Liver (tissue), 9 donors: Measurements from ENCODE around the gene LSM11. TPM values are rescaled to one million over a fixed set of nuclear protein-coding genes. Genes with fewer than 3 reads are reported as not detected.

Experiments
- DNase-seq: peaks from one replicate; pipeline ENCODE4 v3.0.0-alpha.2; 2017; ENCODE audit warnings: low spot score
- H3K27ac ChIP-seq, 2 donors: one replicate each; pipeline ENCODE4 v1.7.0; 2013; ENCODE audit warnings: inconsistent platforms in 2 of 2, low read length in 2 of 2, control low read depth in 1 of 2, low read depth in 1 of 2, mild to moderate bottlenecking in 1 of 2
- H3K27me3 ChIP-seq, 4 donors: one replicate each; pipeline versions ENCODE4 v1.6.1 to v1.7.0; 2013; ENCODE audit warnings: low read length in 3 of 4, inconsistent platforms in 1 of 4, mild to moderate bottlenecking in 1 of 4, moderate library complexity in 1 of 4; ENCODE audit not compliant: control insufficient read depth in 4 of 4, insufficient read depth in 4 of 4
- H3K36me3 ChIP-seq, 4 donors: one replicate each; pipeline versions ENCODE4 v1.6.1 to v1.7.0; 2013; ENCODE audit warnings: low read length in 3 of 4, mild to moderate bottlenecking in 3 of 4, low read depth in 1 of 4, moderate library complexity in 1 of 4; ENCODE audit not compliant: control insufficient read depth in 4 of 4, insufficient read depth in 3 of 4
- H3K4me1 ChIP-seq, 4 donors: one replicate each; pipeline versions ENCODE4 v1.6.1 to v1.7.0; 2013; ENCODE audit warnings: low read length in 3 of 4, mild to moderate bottlenecking in 3 of 4, moderate library complexity in 1 of 4; ENCODE audit not compliant: control insufficient read depth in 4 of 4, insufficient read depth in 4 of 4
- H3K4me3 ChIP-seq, 3 donors: one replicate each; pipeline versions ENCODE4 v1.6.1 to v1.7.0; 2013; ENCODE audit warnings: low read length in 3 of 3, control low read depth in 1 of 3, low read depth in 1 of 3, mild to moderate bottlenecking in 1 of 3
- H3K9ac ChIP-seq, 2 donors: one replicate each; pipeline ENCODE4 v1.7.0; 2013; ENCODE audit warnings: low read length in 2 of 2, mild to moderate bottlenecking in 2 of 2, moderate library complexity in 2 of 2, control low read depth in 1 of 2, low read depth in 1 of 2
- H3K9me3 ChIP-seq, 4 donors: one replicate each; pipeline versions ENCODE4 v1.6.1 to v1.7.0; 2013; ENCODE audit warnings: low read length in 3 of 4; ENCODE audit not compliant: control insufficient read depth in 4 of 4
- EGR1 ChIP-seq, 2 donors: IDR thresholded peaks; 2 replicates each; pipeline ENCODE4 v1.6.1; 2016 to 2018; ENCODE audit warnings: antibody characterized with exemption in 2 of 2, low read depth in 2 of 2
- FOXA1 ChIP-seq: IDR thresholded peaks from 2 replicates; pipeline ENCODE4 v1.6.1; 2016; ENCODE audit warnings: antibody characterized with exemption
- FOXA2 ChIP-seq: IDR thresholded peaks from 2 replicates; pipeline ENCODE4 v1.6.1; 2016; ENCODE audit warnings: antibody characterized with exemption
- GABPA ChIP-seq, 2 donors: IDR thresholded peaks in 1 of 2; conservative IDR thresholded peaks in 1 of 2; 2 replicates each; pipeline ENCODE4 v1.6.1; 2016; ENCODE audit warnings: antibody characterized with exemption in 2 of 2, mild to moderate bottlenecking in 1 of 2, moderate library complexity in 1 of 2
- HNF4A ChIP-seq, 2 donors: conservative IDR thresholded peaks; 2 replicates each; pipeline ENCODE4 v1.6.1; 2016; ENCODE audit warnings: antibody characterized with exemption in 2 of 2, mild to moderate bottlenecking in 2 of 2
- HNF4G ChIP-seq: IDR thresholded peaks from 2 replicates; pipeline ENCODE4 v1.6.1; 2016; ENCODE audit warnings: antibody characterized with exemption
- JUND ChIP-seq, 2 donors: IDR thresholded peaks; 2 replicates each; pipeline ENCODE4 v1.6.1; 2016; ENCODE audit warnings: antibody characterized with exemption in 2 of 2
- NR2F2 ChIP-seq: IDR thresholded peaks from 2 replicates; pipeline ENCODE4 v1.6.1; 2016; ENCODE audit warnings: antibody characterized with exemption
- RAD21 ChIP-seq, 2 donors: IDR thresholded peaks; 2 replicates each; pipeline ENCODE4 v1.6.1; 2016; ENCODE audit warnings: antibody characterized with exemption in 2 of 2, mild to moderate bottlenecking in 2 of 2
- RXRA ChIP-seq, 2 donors: IDR thresholded peaks; 2 replicates each; pipeline ENCODE4 v1.6.1; 2017 to 2018; ENCODE audit warnings: antibody characterized with exemption in 2 of 2, mild to moderate bottlenecking in 1 of 2
- SP1 ChIP-seq: IDR thresholded peaks from 2 replicates; pipeline ENCODE4 v1.6.1; 2018; ENCODE audit warnings: antibody characterized with exemption, mild to moderate bottlenecking
- TAF1 ChIP-seq: conservative IDR thresholded peaks from 2 replicates; pipeline ENCODE4 v1.6.1; 2016; ENCODE audit warnings: antibody characterized with exemption, mild to moderate bottlenecking
- YY1 ChIP-seq: IDR thresholded peaks from 2 replicates; pipeline ENCODE4 v1.6.1; 2016; ENCODE audit warnings: antibody characterized with exemption, mild to moderate bottlenecking
- WGBS: extraction: QIAGEN DNeasy Blood & Tissue Kit; methylation state at CpG from one replicate; pipeline ENCODE4 v1.1.7; 2013; 5-methylcytosine and 5-hydroxymethylcytosine counted together
- polyA plus RNA-seq, 2 donors: library from polyadenylated mRNA; stranded (reverse) in 1 of 2; unstranded in 1 of 2; fragments of 200-250 nt in 1 of 2; fragments of >200 nt in 1 of 2; fragmentation: Nextera tagmentation in 1 of 2; extraction: Ambion mirVana in 1 of 2; gene quantifications; one replicate each; pipeline versions ENCODE4 v1.2.1 to v1.2.3, GENCODE V29; 2013 to 2015
- total RNA-seq, 2 donors: library from RNA; depleted of rRNA; stranded (reverse); fragments of >200 nt; gene quantifications; one replicate each; pipeline ENCODE4 v1.2.3, GENCODE V29; 2014
- TF ChIP-seq, protein P1 (sequence below): fragments of 150-350 bp; IDR thresholded peaks from 2 replicates; pipeline ENCODE4 v1.5.1; 2017; ENCODE audit warnings: improper control_type of control experiment, low read depth, low read length; ENCODE audit not compliant: missing input control
- TF ChIP-seq, protein P2 (sequence below): IDR thresholded peaks from 2 replicates; pipeline ENCODE4 v1.6.1; 2016; ENCODE audit warnings: antibody characterized with exemption, mild to moderate bottlenecking
- TF ChIP-seq, protein P3 (sequence below): IDR thresholded peaks from 2 replicates; pipeline ENCODE4 v1.6.1; 2016; ENCODE audit warnings: antibody characterized with exemption
- TF ChIP-seq, protein P4 (sequence below): IDR thresholded peaks from 2 replicates; pipeline ENCODE4 v1.6.1; 2016; ENCODE audit warnings: antibody characterized with exemption
- donor health status: healthy.
- donor health status: healthy.
- donor health status: healthy.
- donor health status: healthy.
- donor health status: healthy.

LSM11 gene
- total and polyA plus RNA-seq, 4 donors, result 0.42 to 4.0 (median 1.2) TPM

DNA sequence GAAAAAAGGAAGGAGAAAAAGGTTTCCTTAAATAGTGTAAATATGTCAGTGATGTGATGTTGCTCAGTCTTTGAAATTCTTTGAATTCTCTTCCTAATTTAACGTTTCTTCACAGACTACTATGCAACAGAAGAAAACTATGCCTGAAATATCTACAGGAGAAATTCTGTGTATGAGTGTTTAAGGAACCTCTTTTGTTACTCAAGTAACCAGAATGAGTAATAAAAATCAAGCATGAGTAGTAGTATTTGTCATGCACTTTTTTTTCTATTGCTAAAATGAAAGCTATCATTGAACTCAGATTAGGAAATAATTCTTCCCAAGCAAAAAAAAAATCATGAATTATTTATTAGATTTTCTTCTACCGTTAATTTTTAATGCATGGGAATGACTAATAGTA, 32.6 kb upstream of the LSM11 start:
- Histone ChIP-seq H3K4me3 (no peak overlapping the region), H3K36me3 (no peaks in the 10 kb centered on the region), H3K9me3 (no peaks in the 10 kb centered on the region), H3K27me3 (no peaks in the 10 kb centered on the region), H3K27ac (no peak overlapping the region), H3K4me1 (no peaks in the 10 kb centered on the region), H3K9ac (no peak overlapping the region)
- WGBS, result 78% methylated on average over 2 of the region's 2 CpGs
- DNase-seq, result no peak
- TF ChIP-seq HNF4A (conservative IDR thresholded peaks at IDR 0.05), result no peak
- no peak for TF ChIP-seq EGR1 (IDR thresholded peaks at IDR 0.05; ENCODE audit: low read depth in 2 of 2)
- TF ChIP-seq, protein P1, sequence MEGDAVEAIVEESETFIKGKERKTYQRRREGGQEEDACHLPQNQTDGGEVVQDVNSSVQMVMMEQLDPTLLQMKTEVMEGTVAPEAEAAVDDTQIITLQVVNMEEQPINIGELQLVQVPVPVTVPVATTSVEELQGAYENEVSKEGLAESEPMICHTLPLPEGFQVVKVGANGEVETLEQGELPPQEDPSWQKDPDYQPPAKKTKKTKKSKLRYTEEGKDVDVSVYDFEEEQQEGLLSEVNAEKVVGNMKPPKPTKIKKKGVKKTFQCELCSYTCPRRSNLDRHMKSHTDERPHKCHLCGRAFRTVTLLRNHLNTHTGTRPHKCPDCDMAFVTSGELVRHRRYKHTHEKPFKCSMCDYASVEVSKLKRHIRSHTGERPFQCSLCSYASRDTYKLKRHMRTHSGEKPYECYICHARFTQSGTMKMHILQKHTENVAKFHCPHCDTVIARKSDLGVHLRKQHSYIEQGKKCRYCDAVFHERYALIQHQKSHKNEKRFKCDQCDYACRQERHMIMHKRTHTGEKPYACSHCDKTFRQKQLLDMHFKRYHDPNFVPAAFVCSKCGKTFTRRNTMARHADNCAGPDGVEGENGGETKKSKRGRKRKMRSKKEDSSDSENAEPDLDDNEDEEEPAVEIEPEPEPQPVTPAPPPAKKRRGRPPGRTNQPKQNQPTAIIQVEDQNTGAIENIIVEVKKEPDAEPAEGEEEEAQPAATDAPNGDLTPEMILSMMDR, result no peak
- no peak for TF ChIP-seq RAD21 (IDR thresholded peaks at IDR 0.05)
- no peak for TF ChIP-seq SP1
- TF ChIP-seq GABPA (IDR thresholded peaks at IDR 0.05 in 1 of 2, conservative IDR thresholded peaks at IDR 0.05 in 1 of 2), result no peak
- TF ChIP-seq FOXA2, result no peak
- TF ChIP-seq RXRA (IDR thresholded peaks at IDR 0.05), result no peak
- no peak for TF ChIP-seq TAF1
- no peak for TF ChIP-seq YY1
- TF ChIP-seq, protein P2, sequence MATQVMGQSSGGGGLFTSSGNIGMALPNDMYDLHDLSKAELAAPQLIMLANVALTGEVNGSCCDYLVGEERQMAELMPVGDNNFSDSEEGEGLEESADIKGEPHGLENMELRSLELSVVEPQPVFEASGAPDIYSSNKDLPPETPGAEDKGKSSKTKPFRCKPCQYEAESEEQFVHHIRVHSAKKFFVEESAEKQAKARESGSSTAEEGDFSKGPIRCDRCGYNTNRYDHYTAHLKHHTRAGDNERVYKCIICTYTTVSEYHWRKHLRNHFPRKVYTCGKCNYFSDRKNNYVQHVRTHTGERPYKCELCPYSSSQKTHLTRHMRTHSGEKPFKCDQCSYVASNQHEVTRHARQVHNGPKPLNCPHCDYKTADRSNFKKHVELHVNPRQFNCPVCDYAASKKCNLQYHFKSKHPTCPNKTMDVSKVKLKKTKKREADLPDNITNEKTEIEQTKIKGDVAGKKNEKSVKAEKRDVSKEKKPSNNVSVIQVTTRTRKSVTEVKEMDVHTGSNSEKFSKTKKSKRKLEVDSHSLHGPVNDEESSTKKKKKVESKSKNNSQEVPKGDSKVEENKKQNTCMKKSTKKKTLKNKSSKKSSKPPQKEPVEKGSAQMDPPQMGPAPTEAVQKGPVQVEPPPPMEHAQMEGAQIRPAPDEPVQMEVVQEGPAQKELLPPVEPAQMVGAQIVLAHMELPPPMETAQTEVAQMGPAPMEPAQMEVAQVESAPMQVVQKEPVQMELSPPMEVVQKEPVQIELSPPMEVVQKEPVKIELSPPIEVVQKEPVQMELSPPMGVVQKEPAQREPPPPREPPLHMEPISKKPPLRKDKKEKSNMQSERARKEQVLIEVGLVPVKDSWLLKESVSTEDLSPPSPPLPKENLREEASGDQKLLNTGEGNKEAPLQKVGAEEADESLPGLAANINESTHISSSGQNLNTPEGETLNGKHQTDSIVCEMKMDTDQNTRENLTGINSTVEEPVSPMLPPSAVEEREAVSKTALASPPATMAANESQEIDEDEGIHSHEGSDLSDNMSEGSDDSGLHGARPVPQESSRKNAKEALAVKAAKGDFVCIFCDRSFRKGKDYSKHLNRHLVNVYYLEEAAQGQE, result no peak
- no peak for TF ChIP-seq HNF4G
- TF ChIP-seq, protein P3, sequence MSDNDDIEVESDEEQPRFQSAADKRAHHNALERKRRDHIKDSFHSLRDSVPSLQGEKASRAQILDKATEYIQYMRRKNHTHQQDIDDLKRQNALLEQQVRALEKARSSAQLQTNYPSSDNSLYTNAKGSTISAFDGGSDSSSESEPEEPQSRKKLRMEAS, result no peak
- no peak for TF ChIP-seq FOXA1
- TF ChIP-seq, protein P4, sequence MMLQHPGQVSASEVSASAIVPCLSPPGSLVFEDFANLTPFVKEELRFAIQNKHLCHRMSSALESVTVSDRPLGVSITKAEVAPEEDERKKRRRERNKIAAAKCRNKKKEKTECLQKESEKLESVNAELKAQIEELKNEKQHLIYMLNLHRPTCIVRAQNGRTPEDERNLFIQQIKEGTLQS, result no peak

DNA sequence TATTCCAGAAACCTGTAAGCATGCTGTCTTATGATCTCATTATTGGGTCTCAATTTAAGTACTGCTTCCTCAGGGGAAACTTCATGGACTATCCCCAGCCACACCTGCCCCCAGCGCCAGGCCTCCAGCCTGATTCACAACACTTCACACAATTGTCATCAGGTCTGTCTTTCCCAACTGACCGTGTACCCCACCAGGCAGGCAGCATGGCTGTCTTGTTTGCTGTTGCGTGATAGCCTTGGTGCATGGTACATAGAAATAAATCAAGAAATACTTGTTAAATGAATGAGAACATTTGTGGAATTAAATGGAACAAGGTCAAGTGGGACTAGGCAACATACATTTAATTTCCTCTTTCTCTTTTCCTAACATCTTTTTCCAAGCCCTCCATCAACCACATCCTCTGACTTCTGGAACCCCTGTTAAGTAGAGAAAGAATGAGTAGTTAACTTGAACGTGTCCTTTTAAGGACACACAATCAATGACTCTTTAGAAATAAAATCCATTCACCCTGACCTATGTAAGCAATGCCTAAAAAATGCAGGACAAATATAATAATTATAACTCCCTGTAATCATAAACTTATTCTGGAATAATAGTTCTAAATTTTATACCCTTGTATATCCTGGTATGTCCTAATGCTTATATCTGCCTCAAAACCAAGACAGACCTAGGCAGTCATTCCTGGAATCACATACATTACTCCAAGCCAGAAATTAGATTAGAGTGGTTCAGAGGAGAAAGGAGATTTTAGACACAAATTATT, 29.5 kb upstream of the LSM11 start:
- H3K9ac ChIP-seq, result no peak overlapping the region
- DNase-seq, result no peak
- no peak overlapping the region for H3K4me3 ChIP-seq
- no peak overlapping the region for H3K27ac ChIP-seq
- no peak for TF ChIP-seq FOXA1
- no peak for TF ChIP-seq RXRA (IDR thresholded peaks at IDR 0.05)
- TF ChIP-seq GABPA (IDR thresholded peaks at IDR 0.05 in 1 of 2, conservative IDR thresholded peaks at IDR 0.05 in 1 of 2), result no peak
- TF ChIP-seq JUND (IDR thresholded peaks at IDR 0.05), result no peak
- TF ChIP-seq EGR1 (IDR thresholded peaks at IDR 0.05; ENCODE audit: low read depth in 2 of 2), result no peak
- TF ChIP-seq HNF4G, result no peak
- TF ChIP-seq, protein P4, result no peak
- TF ChIP-seq, protein P3, result no peak
- TF ChIP-seq, protein P2, result no peak
- no peak for TF ChIP-seq HNF4A (conservative IDR thresholded peaks at IDR 0.05)
- no peak for TF ChIP-seq TAF1
- no peak for TF ChIP-seq YY1
- TF ChIP-seq SP1, result no peak
- no peak for TF ChIP-seq NR2F2
- H3K4me1 ChIP-seq, result peaks cover 0 to 5% (median 2%) of the 10 kb centered on the region in 4 donors
- no peaks in the 10 kb centered on the region for H3K36me3 ChIP-seq
- no peaks in the 10 kb centered on the region for H3K27me3 ChIP-seq
- WGBS, result 90% methylated on average over 4 of the region's 4 CpGs
- no peaks in the 10 kb centered on the region for H3K9me3 ChIP-seq
